GM21737 (cell line): ENCODE measurements around the gene GALNT14.

Source experiments
- ATAC-seq: cut with Tn5 transposase; IDR thresholded peaks from one replicate; pipeline ENCODE4 v1.9.1; 2021; ENCODE audit warnings: mild to moderate bottlenecking, moderate library complexity; ENCODE audit not compliant: unreplicated experiment

The GALNT14 gene

DNA sequence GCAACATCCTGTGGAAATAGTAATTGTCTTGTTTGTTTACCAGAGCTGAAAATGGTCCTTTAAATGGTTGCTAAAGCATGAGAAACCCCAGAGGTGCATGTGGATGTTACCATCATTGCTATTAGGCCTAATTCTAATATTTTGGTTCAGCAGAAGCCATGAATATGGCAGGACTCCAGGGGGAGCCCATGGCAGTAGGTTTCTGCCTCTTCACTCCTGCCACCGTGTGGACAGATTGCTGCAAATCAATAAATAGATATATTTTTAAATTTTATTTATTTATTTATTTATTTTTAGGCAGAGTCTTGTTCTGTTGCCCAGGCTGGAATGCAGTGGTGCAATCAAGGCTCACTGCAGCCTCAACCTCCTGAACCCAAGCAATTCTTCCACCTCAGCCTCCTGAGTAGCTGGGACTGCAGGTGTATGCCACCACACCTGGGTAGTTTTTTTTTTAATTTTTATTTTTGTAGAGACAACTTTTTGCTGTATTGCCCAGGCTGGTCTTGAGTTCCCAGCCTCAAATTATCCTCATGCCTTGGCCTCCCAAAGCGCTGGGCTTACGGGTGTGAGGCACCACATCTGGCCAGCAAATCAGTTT lies 276.1 kb downstream of the GALNT14 start:
- no peak for ATAC-seq

DNA sequence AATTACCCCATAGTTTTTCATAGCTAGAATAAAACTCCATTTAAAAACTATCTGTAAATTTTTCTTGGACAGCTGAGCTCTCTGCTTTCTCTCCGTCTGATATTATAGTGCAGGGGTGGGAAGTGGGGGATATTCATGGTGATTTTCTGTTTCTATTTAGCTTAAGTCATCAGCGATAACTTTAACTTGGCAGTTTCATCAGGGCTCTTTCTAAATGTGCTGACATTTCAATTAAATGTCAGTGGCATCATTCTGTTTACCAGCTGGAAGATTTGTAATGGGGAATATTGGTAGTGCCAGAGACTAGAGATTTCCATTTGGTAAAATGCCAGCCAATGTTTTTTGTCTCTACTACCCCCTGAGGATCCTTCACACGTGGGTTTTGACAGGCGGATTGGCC lies 277.5 kb downstream of the GALNT14 start:
- no peak for ATAC-seq
